Measurements from ENCODE around the gene PFN3. TPM values are rescaled to one million over a fixed set of nuclear protein-coding genes. Genes with fewer than 3 reads are reported as not detected.

The PFN3 gene
- total and polyA plus RNA-seq, 2 of the 13 experiments (the other 11 are each of a cell fraction or from before 2014, with no cell fraction given), result not detected

DNA sequence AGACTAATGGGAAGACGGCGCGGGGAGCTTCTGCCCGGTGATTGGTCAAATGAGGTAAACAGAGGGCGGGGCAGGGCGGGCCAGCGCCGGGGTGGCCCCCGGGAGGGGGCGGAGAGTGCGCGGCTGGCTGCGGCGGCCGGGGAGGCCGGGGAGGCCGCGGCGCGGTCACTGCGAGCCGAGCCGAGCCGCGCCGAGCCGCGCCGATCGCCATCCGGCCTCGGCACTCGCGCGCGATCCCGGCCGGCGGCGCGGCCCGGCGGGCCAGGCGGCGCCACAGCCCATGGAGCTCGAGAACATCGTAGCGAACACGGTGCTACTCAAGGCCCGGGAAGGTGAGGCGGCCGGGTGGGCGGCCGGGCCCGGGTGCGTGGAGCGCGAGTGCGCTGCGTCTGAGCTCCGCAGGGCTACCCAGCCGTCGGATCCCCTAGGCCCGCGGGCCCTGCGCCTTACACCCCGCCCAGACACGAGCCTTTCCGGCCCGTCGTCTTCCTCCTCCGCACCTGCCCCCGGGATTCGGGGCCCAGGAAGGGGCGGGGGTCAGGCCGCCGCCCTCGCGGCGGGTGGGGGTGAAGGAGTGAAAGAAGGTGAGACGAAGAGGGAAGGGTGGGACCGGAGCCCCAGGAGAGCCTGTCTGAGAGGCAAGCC is 26.2 kb upstream of the PFN3 start, which contains the start of gene GRK6 (continued):
- TF ChIP-seq, protein P1, sequence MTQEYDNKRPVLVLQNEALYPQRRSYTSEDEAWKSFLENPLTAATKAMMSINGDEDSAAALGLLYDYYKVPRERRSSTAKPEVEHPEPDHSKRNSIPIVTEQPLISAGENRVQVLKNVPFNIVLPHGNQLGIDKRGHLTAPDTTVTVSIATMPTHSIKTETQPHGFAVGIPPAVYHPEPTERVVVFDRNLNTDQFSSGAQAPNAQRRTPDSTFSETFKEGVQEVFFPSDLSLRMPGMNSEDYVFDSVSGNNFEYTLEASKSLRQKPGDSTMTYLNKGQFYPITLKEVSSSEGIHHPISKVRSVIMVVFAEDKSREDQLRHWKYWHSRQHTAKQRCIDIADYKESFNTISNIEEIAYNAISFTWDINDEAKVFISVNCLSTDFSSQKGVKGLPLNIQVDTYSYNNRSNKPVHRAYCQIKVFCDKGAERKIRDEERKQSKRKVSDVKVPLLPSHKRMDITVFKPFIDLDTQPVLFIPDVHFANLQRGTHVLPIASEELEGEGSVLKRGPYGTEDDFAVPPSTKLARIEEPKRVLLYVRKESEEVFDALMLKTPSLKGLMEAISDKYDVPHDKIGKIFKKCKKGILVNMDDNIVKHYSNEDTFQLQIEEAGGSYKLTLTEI (CRISPR knock-in tag; conservative IDR thresholded peaks at IDR 0.05), result no peak
- TF ChIP-seq MED13 (CRISPR knock-in tag; IDR thresholded peaks at IDR 0.05) (no peak), NFRKB (IDR thresholded peaks at IDR 0.05) (no peak), AGO2 (optimal IDR thresholded peaks at IDR 0.05; ENCODE audit: low read depth, low read length) (peak; percentile 72), ZNF44 (CRISPR knock-in tag; IDR thresholded peaks at IDR 0.05) (no peak), NFIB (CRISPR knock-in tag; IDR thresholded peaks at IDR 0.05; ENCODE audit: borderline replicate concordance) (no peak), TAF1 (CRISPR knock-in tag; IDR thresholded peaks at IDR 0.05) (no peak; the same call in 1 of the 2 replicates), ZNF709 (CRISPR knock-in tag; IDR thresholded peaks at IDR 0.05) (0 out of 2 replicates have a peak, but pooled peaks have one; percentile 63), ELF4 (CRISPR knock-in tag; IDR thresholded peaks at IDR 0.05; ENCODE audit: borderline replicate concordance) (0 out of 2 replicates have a peak, but pooled peaks have one; percentile 67), SATB2 (CRISPR knock-in tag; IDR thresholded peaks at IDR 0.05) (no peak), KLF15 (CRISPR knock-in tag; IDR thresholded peaks at IDR 0.05; ENCODE audit: borderline replicate concordance) (no peak), NR2F2 (IDR thresholded peaks at IDR 0.05; ENCODE audit: borderline replicate concordance, low read depth) (no peak), SP2 (CRISPR knock-in tag; IDR thresholded peaks at IDR 0.05) (no peak), ZNF350 (CRISPR knock-in tag; IDR thresholded peaks at IDR 0.05; ENCODE audit: borderline replicate concordance, low read depth) (no peak), ZSCAN9 (CRISPR knock-in tag; IDR thresholded peaks at IDR 0.05; ENCODE audit: borderline replicate concordance) (no peak), GABPA (IDR thresholded peaks at IDR 0.05; ENCODE audit: low read depth, low read length) (no peak), GABPA (CRISPR knock-in tag; IDR thresholded peaks at IDR 0.05; ENCODE audit: low read depth) (no peak), ZNF839 (CRISPR knock-in tag; IDR thresholded peaks at IDR 0.05; ENCODE audit: borderline replicate concordance) (no peak), CENPT (CRISPR knock-in tag; IDR thresholded peaks at IDR 0.05; ENCODE audit: low read depth) (no peak), ZNF274 (CRISPR knock-in tag; IDR thresholded peaks at IDR 0.05) (peak; percentile 84)
- TF ChIP-seq, protein P2, sequence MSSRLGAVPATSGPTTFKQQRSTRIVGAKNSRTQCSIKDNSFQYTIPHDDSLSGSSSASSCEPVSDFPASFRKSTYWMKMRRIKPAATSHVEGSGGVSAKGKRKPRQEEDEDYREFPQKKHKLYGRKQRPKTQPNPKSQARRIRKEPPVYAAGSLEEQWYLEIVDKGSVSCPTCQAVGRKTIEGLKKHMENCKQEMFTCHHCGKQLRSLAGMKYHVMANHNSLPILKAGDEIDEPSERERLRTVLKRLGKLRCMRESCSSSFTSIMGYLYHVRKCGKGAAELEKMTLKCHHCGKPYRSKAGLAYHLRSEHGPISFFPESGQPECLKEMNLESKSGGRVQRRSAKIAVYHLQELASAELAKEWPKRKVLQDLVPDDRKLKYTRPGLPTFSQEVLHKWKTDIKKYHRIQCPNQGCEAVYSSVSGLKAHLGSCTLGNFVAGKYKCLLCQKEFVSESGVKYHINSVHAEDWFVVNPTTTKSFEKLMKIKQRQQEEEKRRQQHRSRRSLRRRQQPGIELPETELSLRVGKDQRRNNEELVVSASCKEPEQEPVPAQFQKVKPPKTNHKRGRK (CRISPR knock-in tag; IDR thresholded peaks at IDR 0.05), result no peak
- TF ChIP-seq, protein P3, sequence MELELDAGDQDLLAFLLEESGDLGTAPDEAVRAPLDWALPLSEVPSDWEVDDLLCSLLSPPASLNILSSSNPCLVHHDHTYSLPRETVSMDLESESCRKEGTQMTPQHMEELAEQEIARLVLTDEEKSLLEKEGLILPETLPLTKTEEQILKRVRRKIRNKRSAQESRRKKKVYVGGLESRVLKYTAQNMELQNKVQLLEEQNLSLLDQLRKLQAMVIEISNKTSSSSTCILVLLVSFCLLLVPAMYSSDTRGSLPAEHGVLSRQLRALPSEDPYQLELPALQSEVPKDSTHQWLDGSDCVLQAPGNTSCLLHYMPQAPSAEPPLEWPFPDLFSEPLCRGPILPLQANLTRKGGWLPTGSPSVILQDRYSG (CRISPR knock-in tag; IDR thresholded peaks at IDR 0.05), result no peak
- TF ChIP-seq, protein P4, sequence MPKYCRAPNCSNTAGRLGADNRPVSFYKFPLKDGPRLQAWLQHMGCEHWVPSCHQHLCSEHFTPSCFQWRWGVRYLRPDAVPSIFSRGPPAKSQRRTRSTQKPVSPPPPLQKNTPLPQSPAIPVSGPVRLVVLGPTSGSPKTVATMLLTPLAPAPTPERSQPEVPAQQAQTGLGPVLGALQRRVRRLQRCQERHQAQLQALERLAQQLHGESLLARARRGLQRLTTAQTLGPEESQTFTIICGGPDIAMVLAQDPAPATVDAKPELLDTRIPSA (CRISPR knock-in tag; IDR thresholded peaks at IDR 0.05; ENCODE audit: borderline replicate concordance), result no peak
- TF ChIP-seq, protein P5, sequence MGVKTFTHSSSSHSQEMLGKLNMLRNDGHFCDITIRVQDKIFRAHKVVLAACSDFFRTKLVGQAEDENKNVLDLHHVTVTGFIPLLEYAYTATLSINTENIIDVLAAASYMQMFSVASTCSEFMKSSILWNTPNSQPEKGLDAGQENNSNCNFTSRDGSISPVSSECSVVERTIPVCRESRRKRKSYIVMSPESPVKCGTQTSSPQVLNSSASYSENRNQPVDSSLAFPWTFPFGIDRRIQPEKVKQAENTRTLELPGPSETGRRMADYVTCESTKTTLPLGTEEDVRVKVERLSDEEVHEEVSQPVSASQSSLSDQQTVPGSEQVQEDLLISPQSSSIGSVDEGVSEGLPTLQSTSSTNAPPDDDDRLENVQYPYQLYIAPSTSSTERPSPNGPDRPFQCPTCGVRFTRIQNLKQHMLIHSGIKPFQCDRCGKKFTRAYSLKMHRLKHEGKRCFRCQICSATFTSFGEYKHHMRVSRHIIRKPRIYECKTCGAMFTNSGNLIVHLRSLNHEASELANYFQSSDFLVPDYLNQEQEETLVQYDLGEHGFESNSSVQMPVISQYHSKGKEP (CRISPR knock-in tag; IDR thresholded peaks at IDR 0.05), result no peak

Measured in HepG2 (cell line).